Measurements from ENCODE around the gene SLC39A9. TPM values are rescaled to one million over a fixed set of nuclear protein-coding genes. Genes with fewer than 3 reads are reported as not detected.
A peak's percentile ranks its signal among the peaks of the same experiment; 100 is the strongest.

SLC39A9 gene
- total and polyA plus RNA-seq, 2 of the 13 experiments (the other 11 are each of a cell fraction or from before 2014, with no cell fraction given), result 46.6 to 69.5 TPM

DNA sequence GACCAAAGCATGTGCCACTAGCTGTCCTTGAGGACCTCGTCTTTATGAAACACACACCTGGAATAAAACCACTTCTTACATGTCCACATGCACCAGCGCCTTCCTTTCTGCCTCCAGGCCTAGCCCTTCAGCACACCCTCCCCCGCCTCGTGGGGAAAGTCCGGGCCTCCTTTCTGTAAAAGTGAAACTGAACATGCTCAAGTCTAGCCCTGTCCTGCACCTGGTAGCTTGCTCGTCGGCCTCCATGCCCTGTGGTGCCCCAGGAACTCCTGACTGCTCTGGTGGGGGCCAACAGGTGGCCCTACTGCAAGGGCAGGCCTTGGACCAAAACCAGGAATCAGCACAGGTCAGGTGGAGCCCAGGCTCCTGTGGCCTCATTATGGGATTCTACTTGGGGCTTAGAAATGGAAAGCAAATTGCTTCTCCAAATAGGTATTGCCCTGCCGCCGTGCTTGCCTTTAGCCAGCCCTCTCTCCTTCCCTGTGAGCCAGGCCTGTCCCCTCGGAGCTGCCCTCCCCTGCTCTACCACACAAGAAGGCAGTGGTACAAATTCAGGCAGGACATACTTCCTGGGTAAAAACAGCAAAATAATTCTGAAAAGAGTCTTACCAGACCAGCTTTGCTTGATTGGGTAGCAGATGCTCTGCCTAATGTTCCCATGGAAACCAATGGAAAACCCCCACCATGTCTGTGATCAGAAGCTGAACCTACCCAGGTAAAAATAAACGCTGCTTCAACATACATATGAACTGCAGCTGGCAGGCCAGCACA, 43.9 kb upstream of the SLC39A9 start (continued):
- TF ChIP-seq ZFY (CRISPR knock-in tag; IDR thresholded peaks at IDR 0.05) (peak; percentile 61; the same call in 1 of the 2 replicates), ZFP90 (CRISPR knock-in tag; IDR thresholded peaks at IDR 0.05; ENCODE audit: borderline replicate concordance) (0 out of 2 replicates have a peak, but pooled peaks have one; percentile 39), ZNF687 (CRISPR knock-in tag; IDR thresholded peaks at IDR 0.05) (peak; percentile 76), ZFX (CRISPR knock-in tag; IDR thresholded peaks at IDR 0.05; ENCODE audit: low read depth) (peak; percentile 81), ZNF724P (CRISPR knock-in tag; IDR thresholded peaks at IDR 0.05; ENCODE audit: borderline replicate concordance) (0 out of 2 replicates have a peak, but pooled peaks have one; percentile 48)

DNA sequence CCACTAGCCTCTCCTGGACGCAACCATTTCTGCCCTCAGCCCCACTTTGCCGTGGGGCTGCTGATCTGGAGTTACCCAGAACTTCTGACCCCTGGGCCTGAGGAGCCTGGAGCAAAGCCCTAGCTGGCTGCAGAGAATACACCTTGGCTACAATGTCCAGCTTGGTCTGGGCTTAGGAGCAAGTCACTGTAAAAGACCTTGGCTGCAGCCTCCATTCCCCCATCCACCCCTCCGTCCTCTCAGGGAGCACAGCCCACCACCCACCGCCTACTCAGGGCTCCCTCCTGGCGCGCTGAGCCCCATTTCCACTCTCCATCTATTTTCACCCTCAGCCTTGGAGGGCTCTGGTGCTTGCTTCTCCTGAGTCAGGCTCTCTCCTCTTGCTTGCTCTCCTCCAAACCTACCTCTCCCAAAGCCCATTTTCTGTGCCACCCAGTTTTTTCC, 43.3 kb upstream of the SLC39A9 start:
- 75% methylated on average over 5 of the region's 6 CpGs for WGBS (ENCODE audit: low lambda C conversion rate)
- POLR2A ChIA-PET, result no interaction called here
- Histone ChIP-seq H3K4me2 (ENCODE audit: low read depth, low read length) (peak overlapping the region; percentile 83), H3K27me3 (ENCODE audit: control insufficient read depth in 1 of 2, insufficient read depth in 2 of 2, low read length in 2 of 2) (peaks cover 1 to 22% of the 10 kb centered on the region in 2 experiments; a peak in 2 of 5 replicates), H4K20me1 (ENCODE audit: insufficient read depth, low read length) (no peaks in the 10 kb centered on the region), H3K9me3 (ENCODE audit: low read length) (no peaks in the 10 kb centered on the region), H3K36me3 (replicated peaks in 1 of 2; ENCODE audit: control insufficient read depth in 1 of 2, insufficient read depth in 2 of 2, low read length in 2 of 2) (no peaks in the 10 kb centered on the region), H2AFZ (ENCODE audit: low read length) (no peak overlapping the region), H3K4me3 (replicated peaks in 1 of 3; ENCODE audit: insufficient read depth in 1 of 3, low read depth in 2 of 3, low read length in 3 of 3) (no peak overlapping the region), H3K27ac (ENCODE audit: extremely low read length, insufficient read depth, low read length) (no peak overlapping the region), H3K9ac (ENCODE audit: insufficient read depth, low read depth, low read length) (peak overlapping the region; percentile 49; the same call in 1 of the 2 replicates), H3K4me1 (ENCODE audit: insufficient read depth, low read length) (peaks cover 30% of the 10 kb centered on the region), H3K79me2 (ENCODE audit: insufficient read depth, low read length) (no peaks in the 10 kb centered on the region)
- in situ Hi-C loops (cut with HindIII; ENCODE audit: extremely low pct_ligation_motif_present, low pct_unique_long_range_greater_than_20kb), result no loop called here
- intact Hi-C loops (cut with micrococcal nuclease; ENCODE audit: unreplicated experiment), result no loop called here
- no TSS peak for BruUV-seq (replicated peaks)
- DNase-seq (ENCODE audit: low spot score) (no peak), ATAC-seq (peak; percentile 30), FAIRE-seq (no peak)
- CTCF ChIA-PET (ENCODE audit: low intra/inter-chr PET ratio, low total read pairs), result no interaction called here
- TF ChIP-seq, protein P1, sequence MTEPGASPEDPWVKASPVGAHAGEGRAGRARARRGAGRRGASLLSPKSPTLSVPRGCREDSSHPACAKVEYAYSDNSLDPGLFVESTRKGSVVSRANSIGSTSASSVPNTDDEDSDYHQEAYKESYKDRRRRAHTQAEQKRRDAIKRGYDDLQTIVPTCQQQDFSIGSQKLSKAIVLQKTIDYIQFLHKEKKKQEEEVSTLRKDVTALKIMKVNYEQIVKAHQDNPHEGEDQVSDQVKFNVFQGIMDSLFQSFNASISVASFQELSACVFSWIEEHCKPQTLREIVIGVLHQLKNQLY (CRISPR knock-in tag; IDR thresholded peaks at IDR 0.05), result no peak
- TF ChIP-seq PAX8 (CRISPR knock-in tag; IDR thresholded peaks at IDR 0.05; ENCODE audit: borderline replicate concordance) (no peak), SYNCRIP (IDR thresholded peaks at IDR 0.05; ENCODE audit: insufficient read depth, low read depth, low read length) (no peak), BCLAF1 (IDR thresholded peaks at IDR 0.05) (no peak)

Measured in HepG2 (cell line).